Renal pelvis (tissue), 4 donors: ENCODE results near the gene GRM8. TPM values are rescaled to one million over a fixed set of nuclear protein-coding genes. Genes with fewer than 3 reads are reported as not detected.
"Not testable (repeated sequence)": the region's sequence is repeated elsewhere in the genome, so short reads cannot be mapped to it uniquely, and the experiment has no call there.

ENCODE experiments used
- DNase-seq: peaks from one replicate; pipeline ENCODE4 v3.0.0-alpha.2; 2013
- polyA plus RNA-seq, 3 donors: library from polyadenylated mRNA; unstranded; fragments of 120-200 nt; gene quantifications; one replicate each; pipeline ENCODE4 v1.2.1, GENCODE V29; 2013; ENCODE audit not compliant: insufficient read length in 3 of 3

The GRM8 gene
- polyA plus RNA-seq, 3 donors: 8.3 to 9.5 (median 9.1) TPM

DNA sequence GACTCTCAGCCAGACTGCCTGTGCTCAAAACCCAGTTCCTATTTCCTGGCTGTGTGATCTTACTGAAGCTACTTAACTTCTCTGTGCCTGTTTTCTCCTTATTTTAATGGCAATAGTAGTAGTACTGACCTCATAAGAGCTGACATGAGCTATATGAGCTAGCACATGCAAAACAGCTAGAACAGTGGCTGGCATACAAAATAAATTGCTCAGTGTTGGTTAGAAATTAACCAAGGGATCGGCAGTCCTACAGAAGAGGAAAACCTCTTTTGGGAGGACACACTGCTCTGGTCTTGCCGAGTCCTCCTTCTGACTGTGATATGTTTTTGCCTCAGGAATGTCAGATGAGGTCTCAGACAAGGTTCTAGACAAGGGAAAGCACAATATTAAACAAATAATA lies 322.6 kb downstream of the GRM8 start:
- no peak for DNase-seq

- DNase-seq: no peak
Measured at GRCh38 chr7:126924477-126924876, 328.3 kb downstream of the GRM8 start.

DNA sequence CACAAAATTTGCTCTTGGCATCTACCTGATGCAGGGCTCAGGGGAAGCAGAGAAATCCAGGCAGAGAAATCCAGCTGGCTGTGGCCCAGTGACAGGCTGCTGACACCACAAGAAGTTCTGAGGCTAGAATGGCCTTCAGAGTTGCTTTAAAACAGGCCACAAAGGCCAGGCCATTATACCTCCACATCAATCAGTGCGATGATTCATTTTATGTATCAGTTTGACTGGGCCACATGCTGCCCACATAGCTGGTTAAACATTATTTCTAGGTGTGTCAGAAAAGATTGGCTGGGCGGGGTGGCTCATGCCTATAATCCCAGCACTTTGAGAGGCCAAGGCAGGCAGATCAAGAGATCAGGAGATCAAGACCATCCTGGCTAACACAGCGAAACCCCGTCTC lies 341.1 kb downstream of the GRM8 start:
- DNase-seq: not testable (repeated sequence)

GRCh38 chr7:126908564-126908963 lies 344.2 kb downstream of the GRM8 start:
- DNase-seq: not testable (repeated sequence)

DNA sequence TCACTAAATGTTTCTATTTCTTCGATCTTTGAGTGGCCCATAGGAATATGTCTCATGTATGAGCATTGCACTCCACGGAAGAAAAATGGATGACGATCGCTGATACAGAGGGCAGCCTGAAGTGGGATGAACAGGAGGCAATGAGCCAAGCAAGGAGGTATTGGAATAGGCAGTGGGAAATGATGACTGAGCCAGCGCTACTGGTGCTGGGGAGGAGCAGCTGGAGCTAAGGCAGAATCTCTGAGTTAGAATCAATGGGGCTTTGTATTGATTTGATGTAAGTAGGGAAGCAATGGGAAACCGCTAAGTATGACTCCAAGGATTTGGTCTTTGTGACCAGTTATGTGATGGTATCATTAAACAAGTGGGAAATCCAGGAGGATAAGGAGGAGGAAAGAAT lies 345.1 kb downstream of the GRM8 start:
- DNase-seq: not testable (repeated sequence)

DNA sequence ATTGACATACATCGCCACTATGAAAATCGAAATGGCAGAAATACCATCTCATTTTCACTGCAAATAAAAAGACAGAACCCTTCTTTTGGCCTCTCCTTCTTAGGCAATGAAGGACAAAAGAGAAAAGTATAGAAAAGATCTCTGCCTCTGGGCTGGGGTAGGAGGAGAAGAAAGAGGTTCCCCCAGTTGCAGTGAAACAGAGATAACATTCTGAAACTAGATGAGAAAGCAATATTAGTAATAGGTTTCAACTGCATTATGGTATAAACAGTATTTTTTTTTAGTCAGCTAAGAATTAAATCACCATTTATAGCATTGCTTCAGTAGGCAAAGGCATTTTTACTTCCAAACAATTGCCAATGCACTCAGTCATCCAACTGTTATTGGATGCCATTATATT lies 347.5 kb downstream of the GRM8 start:
- not testable (repeated sequence) for DNase-seq

GRCh38 chr7:126901041-126901765 lies 351.5 kb downstream of the GRM8 start:
- DNase-seq: not testable (repeated sequence)

GRCh38 chr7:126887980-126888379 lies 364.8 kb downstream of the GRM8 start:
- not testable (repeated sequence) for DNase-seq

DNA sequence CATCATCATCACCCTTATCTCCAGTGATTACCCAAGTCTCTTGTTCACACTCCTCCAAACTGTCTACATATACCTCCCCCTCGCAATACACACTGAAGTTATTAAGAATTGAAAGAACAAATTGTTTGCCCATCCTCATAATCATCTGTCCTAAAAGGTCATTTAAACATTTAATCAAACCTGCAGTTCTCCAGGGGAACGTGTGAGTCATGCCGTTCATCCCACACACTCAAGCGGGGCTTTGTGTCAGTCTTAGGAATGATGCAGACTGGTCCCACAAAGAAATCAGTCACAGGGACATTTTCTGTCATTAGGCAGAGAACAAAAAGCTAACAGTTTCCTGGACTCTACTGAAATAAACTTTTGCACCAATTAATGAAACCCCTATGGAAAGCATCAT lies 365.2 kb downstream of the GRM8 start:
- DNase-seq: not testable (repeated sequence)

DNA sequence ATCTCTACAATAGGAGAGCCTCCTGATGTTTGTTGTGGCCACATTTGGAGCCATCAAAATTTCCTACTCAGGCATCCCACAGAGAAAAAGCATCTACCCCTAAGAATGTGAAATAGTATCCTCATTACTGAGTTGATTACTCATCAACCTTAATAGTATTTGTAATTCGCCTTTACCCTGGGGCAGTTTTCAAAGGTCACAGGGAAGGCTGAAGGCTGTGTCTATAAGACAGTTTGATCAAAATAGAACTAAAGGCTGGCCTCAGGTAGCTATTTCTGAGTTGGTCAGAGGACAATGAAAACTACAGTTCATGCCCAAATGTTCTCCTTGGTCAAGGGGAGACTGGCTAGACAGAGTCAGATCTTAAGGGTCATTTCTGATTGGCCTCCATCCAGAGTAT lies 370.0 kb downstream of the GRM8 start:
- not testable (repeated sequence) for DNase-seq

DNA sequence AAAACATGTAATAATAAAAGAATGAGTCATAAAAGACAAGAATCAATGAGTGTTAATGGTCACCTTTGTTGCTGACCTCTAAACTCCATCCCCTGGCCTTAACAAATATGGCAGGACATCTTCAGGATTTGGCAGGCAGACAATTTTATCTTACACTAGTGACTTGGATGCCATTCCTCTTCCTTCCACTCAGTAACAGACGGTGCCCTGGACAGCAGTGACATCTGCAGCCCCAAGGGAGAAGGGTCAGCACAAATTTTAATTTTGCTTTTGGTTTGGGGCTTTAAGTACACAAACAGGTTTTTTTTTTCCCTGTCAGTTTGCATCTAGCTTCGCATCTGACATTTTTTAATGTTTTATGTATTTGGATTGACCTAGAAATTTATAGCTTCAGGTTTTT lies 370.8 kb downstream of the GRM8 start:
- not testable (repeated sequence) for DNase-seq

- no peak for DNase-seq
Measured at GRCh38 chr7:126881315-126881714, 371.4 kb downstream of the GRM8 start.

DNA sequence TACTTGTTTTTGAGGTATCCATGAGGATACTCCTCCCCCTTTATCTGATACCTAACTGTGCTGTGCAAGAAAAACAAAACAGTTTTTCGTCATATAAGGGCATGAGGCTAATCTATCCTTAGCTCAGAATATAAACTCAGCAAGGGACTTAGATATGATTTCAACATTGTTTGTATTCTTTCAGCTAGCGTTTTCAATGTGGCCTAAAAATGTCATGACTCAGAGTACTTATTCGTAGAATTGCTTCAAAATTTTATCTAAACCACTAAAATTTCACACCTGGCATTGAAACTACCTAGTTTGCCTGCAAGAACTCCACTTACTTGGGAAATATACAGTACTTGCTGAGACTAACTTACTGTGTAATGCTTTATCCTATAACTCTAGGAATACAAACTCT lies 376.2 kb downstream of the GRM8 start:
- DNase-seq: not testable (repeated sequence)

GRCh38 chr7:126856691-126857291 lies 395.9 kb downstream of the GRM8 start:
- no peak for DNase-seq

GRCh38 chr7:126845331-126845730 lies 407.4 kb downstream of the GRM8 start:
- DNase-seq: no peak

GRCh38 chr7:126843883-126844282 lies 408.9 kb downstream of the GRM8 start:
- no peak for DNase-seq

DNA sequence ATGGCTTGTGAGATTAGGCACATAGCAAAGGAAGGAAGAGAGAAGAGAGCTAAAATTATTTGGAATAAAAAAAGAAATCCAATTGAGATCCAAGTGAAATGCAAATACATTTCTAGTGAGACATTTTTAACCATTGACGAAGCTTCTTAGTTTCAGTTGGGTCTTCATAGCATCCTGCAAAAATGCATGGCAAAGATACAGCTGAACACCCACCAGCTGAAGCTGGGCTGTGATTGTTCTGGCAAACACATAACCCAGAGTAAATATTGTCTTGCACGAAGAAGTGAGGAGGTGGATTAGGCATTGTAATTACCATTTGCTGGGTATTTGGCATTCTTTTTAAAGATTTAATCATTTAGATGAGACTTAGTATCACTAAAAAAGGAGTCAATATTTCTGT lies 409.4 kb downstream of the GRM8 start:
- DNase-seq: no peak

- no peak for DNase-seq
Measured at GRCh38 chr7:126842451-126842850, 410.3 kb downstream of the GRM8 start.

- DNase-seq: no peak
Measured at GRCh38 chr7:126840869-126841268, 411.9 kb downstream of the GRM8 start.

- no peak for DNase-seq
Measured at GRCh38 chr7:126839624-126840023, 413.1 kb downstream of the GRM8 start.

- DNase-seq: no peak
Measured at GRCh38 chr7:126838194-126838593, 414.5 kb downstream of the GRM8 start.

GRCh38 chr7:126831241-126831640 lies 421.5 kb downstream of the GRM8 start:
- not testable (repeated sequence) for DNase-seq

DNA sequence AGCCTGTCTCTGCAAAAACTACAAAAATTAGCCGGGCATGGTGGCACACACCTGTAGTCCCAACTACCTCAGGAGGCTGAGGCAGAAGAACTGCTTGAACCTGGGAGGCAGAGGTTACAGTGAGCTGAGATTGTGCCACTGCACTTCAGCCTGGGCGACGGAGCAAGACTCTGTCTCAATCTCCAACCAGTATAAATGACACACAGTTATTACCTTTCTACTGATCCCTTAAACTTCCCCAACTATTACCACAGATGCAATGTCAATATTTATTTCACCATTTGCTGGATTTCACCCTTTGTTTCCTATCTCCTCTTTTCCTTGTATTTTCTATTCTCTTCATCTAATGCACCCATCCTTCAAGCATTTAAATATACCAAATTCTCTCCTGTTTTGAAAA lies 431.8 kb downstream of the GRM8 start:
- no peak for DNase-seq

- no peak for DNase-seq
Measured at GRCh38 chr7:126819197-126819484, 433.6 kb downstream of the GRM8 start.
